Heart right ventricle (tissue), 16 donors: ENCODE data around the gene RHBDL2. TPM values are rescaled to one million over a fixed set of nuclear protein-coding genes. Genes with fewer than 3 reads are reported as not detected.
"Not testable (repeated sequence)": the region's sequence is repeated elsewhere in the genome, so short reads cannot be mapped to it uniquely, and the experiment has no call there.

ENCODE experiments used
- ATAC-seq, 8 donors: fragments of 200-7000 bp; cut with Tn5 transposase; one replicate each; pipeline ENCODE4 v1.9.1; 2020; ENCODE audit warnings: mild to moderate bottlenecking in 8 of 8, moderate library complexity in 8 of 8, moderate number of reproducible peaks in 1 of 8
- DNase-seq, 2 donors: peaks; one replicate each; pipeline ENCODE4 v3.0.0-alpha.2; 2020
- H3K27ac ChIP-seq, 10 donors: fragments of 200-600 bp; sonication (generic) in 2 of 10; one replicate each; pipeline versions ENCODE4 v1.5.0 to v1.8.0; 2020 to 2022; ENCODE audit warnings: mild to moderate bottlenecking in 3 of 10
- H3K27me3 ChIP-seq, 7 donors: fragments of 200-600 bp; one replicate each; pipeline ENCODE4 v1.8.0; 2021 to 2022; ENCODE audit warnings: mild to moderate bottlenecking in 2 of 7
- H3K36me3 ChIP-seq, 9 donors: fragments of 200-600 bp; sonication (generic) in 1 of 9; one replicate each; pipeline versions ENCODE4 v1.5.0 to v1.8.0; 2020 to 2022; ENCODE audit warnings: mild to moderate bottlenecking in 2 of 9
- H3K4me1 ChIP-seq, 9 donors: fragments of 200-600 bp; sonication (generic) in 1 of 9; one replicate each; pipeline versions ENCODE4 v1.5.0 to v1.8.0; 2020 to 2022; ENCODE audit warnings: mild to moderate bottlenecking in 4 of 9
- H3K4me3 ChIP-seq, 10 donors: fragments of 200-600 bp; sonication (generic) in 2 of 10; one replicate each; pipeline versions ENCODE4 v1.5.0 to v1.8.0; 2020 to 2022; ENCODE audit warnings: mild to moderate bottlenecking in 7 of 10, moderate library complexity in 2 of 10
- H3K9me3 ChIP-seq, 11 donors: fragments of 200-600 bp in 10 of 11; sonication (generic) in 2 of 11; one replicate each; pipeline versions ENCODE4 v1.5.0 to v1.8.0; 2013 to 2022; ENCODE audit warnings: mild to moderate bottlenecking in 2 of 11, control low read depth in 1 of 11, moderate library complexity in 1 of 11
- WGBS, 2 donors: extraction: QIAGEN DNeasy Blood & Tissue Kit; methylation state at CpG; one replicate each; pipeline ENCODE4 v1.1.7; 2013; ENCODE audit warnings: inconsistent platforms in 1 of 2; 5-methylcytosine and 5-hydroxymethylcytosine counted together
- intact Hi-C, 10 donors: fragments of 100-400 bp; cut with DNase I; formaldehyde crosslinking; loops; one replicate each; pipeline versions ENCODE4 v1.11.1 to v1.14.2; 2022
- polyA plus RNA-seq, 2 donors: library from polyadenylated mRNA; stranded (reverse); fragments of 200-250 nt; gene quantifications; one replicate each; pipeline ENCODE4 v1.2.3, GENCODE V29; 2013
- total RNA-seq, 10 donors: library from RNA; stranded (reverse); fragmentation: NEBNext Ultra II Directional in 3 of 10; extraction: Animal tissue kit (Norgen Biotek cat#: 25700) in 3 of 10; gene quantifications; one replicate each; pipeline versions ENCODE4 v1.2.1 to v1.2.4, GENCODE V29; 2021 to 2023
- TF ChIP-seq, protein P1 (sequence below), 9 donors: fragments of 200-600 bp; sonication (generic) in 2 of 9; IDR thresholded peaks; one replicate each; pipeline versions ENCODE4 v1.5.0 to v1.8.0; 2021 to 2022; ENCODE audit warnings: antibody characterized with exemption in 9 of 9, mild to moderate bottlenecking in 5 of 9, moderate library complexity in 1 of 9
- donor health status: Arrhythmogenic right ventricular cardiomyopathy.
- donor health status: ischemic (EF 13 %, LVEDD 7.1; RV severe dilation, severe dysfunction).
- donor health status: healthy with polysubstance abuse.
- donor health status: DM: no; HTN: yes; CAD: no.
- donor health status: DM: no; HTN: no; CAD: no.
- donor health status: ischemic (EF 25% LVEDD 6.9; RV normal size, moderate dysfunction).
- donor health status: ischemic (EF 25% LVEDD 5.7; RV mildly dilated, moderate dysfunction).
- donor health status: healthy.
- donor health status: DM: yes; HTN: yes; CAD: no.
- donor health status: Ischemic cardiomyopathy.
- donor health status: ischemic (EF 35%, LVEDD 5.7; RV mildly dilated, moderate dysfunction).
- donor health status: nonischemic (EF 11% LVEDD 7.7; RV severe dilation, severe dysfunction).
- donor health status: DM: yes; HTN: yes; CAD: no.
- donor health status: PGD.
- donor health status: ischemic (EF 29% LVEDD 5.4; RV normal size, mild dysfunction).
- donor health status: nonischemic (EF 23%, LVEDD 6.1; RV moderate dilation, normal function).

RHBDL2 gene
- total and polyA plus RNA-seq, 12 donors: 0.11 to 0.51 (median 0.34) TPM; not detected in 8

DNA sequence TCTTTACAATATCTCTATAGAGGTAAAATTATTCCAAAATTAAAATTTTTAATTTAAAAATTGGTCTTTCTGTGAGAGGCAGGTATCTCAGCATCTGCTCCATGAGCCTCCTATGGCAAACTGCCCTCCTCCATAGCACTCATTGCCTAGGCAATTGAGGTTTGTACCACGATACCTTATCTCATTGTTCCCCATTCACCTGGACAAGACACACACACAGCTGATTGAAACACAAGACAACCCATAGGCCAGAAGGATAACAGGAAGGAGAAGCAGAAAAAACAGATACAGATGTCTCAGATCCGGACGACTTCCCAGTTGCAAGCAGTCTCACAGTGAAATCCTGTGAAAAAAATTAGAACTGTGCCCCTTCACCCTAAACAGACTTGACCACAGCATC lies 24.3 kb downstream of the RHBDL2 start:
- peaks cover 0 to 13% (median 0%) of the 10 kb centered on the region in 9 donors for H3K36me3 ChIP-seq
- H3K4me1 ChIP-seq: no peaks in the 10 kb centered on the region
- no peak for ATAC-seq
- no peak overlapping the region for H3K27ac ChIP-seq
- DNase-seq: no peak
- TF ChIP-seq, protein P1, sequence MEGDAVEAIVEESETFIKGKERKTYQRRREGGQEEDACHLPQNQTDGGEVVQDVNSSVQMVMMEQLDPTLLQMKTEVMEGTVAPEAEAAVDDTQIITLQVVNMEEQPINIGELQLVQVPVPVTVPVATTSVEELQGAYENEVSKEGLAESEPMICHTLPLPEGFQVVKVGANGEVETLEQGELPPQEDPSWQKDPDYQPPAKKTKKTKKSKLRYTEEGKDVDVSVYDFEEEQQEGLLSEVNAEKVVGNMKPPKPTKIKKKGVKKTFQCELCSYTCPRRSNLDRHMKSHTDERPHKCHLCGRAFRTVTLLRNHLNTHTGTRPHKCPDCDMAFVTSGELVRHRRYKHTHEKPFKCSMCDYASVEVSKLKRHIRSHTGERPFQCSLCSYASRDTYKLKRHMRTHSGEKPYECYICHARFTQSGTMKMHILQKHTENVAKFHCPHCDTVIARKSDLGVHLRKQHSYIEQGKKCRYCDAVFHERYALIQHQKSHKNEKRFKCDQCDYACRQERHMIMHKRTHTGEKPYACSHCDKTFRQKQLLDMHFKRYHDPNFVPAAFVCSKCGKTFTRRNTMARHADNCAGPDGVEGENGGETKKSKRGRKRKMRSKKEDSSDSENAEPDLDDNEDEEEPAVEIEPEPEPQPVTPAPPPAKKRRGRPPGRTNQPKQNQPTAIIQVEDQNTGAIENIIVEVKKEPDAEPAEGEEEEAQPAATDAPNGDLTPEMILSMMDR (IDR thresholded peaks at IDR 0.05): no peak
- 90 to 92% methylated on average over 3 of the region's 3 CpGs for WGBS, 2 donors
- H3K4me3 ChIP-seq: no peak overlapping the region
- H3K9me3 ChIP-seq: no peaks in the 10 kb centered on the region
- no peaks in the 10 kb centered on the region for H3K27me3 ChIP-seq
- intact Hi-C loops: loop anchor here in 1 of 10 donors (10.0 kb wide), 1 partner anchor 177 kb away; no protein-coding TSS in a partner anchor

GRCh38 chr1:38915352-38915948 lies 26.2 kb downstream of the RHBDL2 start:
- TF ChIP-seq, protein P1 (IDR thresholded peaks at IDR 0.05): no peak
- Histone ChIP-seq H3K4me3 (no peak overlapping the region), H3K4me1 (no peaks in the 10 kb centered on the region), H3K36me3 (peaks cover 0 to 13% (median 0%) of the 10 kb centered on the region in 9 donors), H3K27me3 (no peaks in the 10 kb centered on the region), H3K9me3 (no peaks in the 10 kb centered on the region), H3K27ac (no peak overlapping the region)
- no peak for ATAC-seq
- WGBS, 2 donors: 52% methylated on average over 3 of the region's 3 CpGs
- intact Hi-C loops: loop anchor here in 1 of 10 donors (10.0 kb wide), 1 partner anchor 179 kb away; no protein-coding TSS in a partner anchor
- DNase-seq: no peak

DNA sequence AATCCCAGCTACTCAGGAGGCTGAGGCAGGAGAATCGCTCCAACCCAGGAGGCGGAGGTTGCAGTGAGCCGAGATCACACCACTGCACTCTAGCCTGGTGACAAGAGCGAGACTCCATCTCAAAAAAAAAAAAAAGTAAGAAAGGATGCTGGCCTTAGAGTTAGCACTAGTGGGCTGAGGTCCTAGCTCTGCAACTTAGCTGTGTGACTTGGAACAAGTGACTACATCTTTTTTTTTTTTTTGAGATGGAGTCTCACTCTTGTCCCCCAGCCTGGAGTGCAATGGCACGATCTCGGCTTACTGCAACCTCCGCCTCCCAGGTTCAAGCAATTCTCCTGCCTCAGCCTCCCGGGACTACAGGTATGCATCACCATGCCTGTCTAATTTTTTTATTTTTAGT lies 26.7 kb downstream of the RHBDL2 start:
- H3K27me3 ChIP-seq, H3K27ac ChIP-seq, ATAC-seq, H3K9me3 ChIP-seq, H3K4me1 ChIP-seq, DNase-seq, H3K4me3 ChIP-seq: not testable (repeated sequence)
- peaks cover 0 to 13% (median 0%) of the 10 kb centered on the region in 9 donors for H3K36me3 ChIP-seq
- intact Hi-C loops: loop anchor here in 1 of 10 donors (10.0 kb wide), 1 partner anchor 180 kb away; no protein-coding TSS in a partner anchor
- WGBS, 2 donors: 97% methylated on average over 8 of the region's 8 CpGs

GRCh38 chr1:38908821-38909220 lies 32.8 kb downstream of the RHBDL2 start:
- TF ChIP-seq, protein P1 (IDR thresholded peaks at IDR 0.05): no peak
- DNase-seq: no peak

DNA sequence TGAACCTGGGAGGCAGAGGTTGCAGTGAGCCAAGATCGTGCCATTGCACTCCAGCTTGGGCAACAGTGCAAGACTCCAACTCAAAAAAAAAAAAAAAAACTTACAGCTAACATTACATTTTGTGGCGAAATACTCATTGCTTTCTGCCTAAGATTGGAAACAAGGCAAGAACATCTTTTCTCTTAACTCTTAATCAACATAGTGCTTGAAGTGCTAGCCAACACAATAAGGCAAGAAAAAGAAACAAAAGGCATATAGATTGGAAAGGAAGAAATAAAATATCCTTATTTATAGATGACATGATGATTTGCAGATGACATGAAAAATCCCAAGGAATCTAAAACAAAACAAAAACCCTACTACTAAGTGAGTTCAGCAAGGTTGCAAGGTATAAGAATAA lies 35.6 kb downstream of the RHBDL2 start:
- H3K27me3 ChIP-seq: no peaks in the 10 kb centered on the region
- no peak overlapping the region for H3K4me3 ChIP-seq
- H3K9me3 ChIP-seq: peaks cover 0 to 19% (median 8%) of the 10 kb centered on the region in 11 donors
- ATAC-seq: no peak
- H3K27ac ChIP-seq: no peak overlapping the region
- TF ChIP-seq, protein P1 (IDR thresholded peaks at IDR 0.05): no peak
- intact Hi-C loops: no loop called here
- 71 to 95% methylated on average over 2 of the region's 2 CpGs for whole genome bisulfite sequencing, 2 donors
- no peak for DNase-seq
- no peaks in the 10 kb centered on the region for H3K36me3 ChIP-seq
- no peaks in the 10 kb centered on the region for H3K4me1 ChIP-seq

More at GRCh38 chr1:38908821-38909220, 32.8 kb downstream of the RHBDL2 start:
- intact Hi-C loops: no loop called here
- Histone ChIP-seq H3K4me3 (no peak overlapping the region), H3K4me1 (no peaks in the 10 kb centered on the region), H3K27ac (no peak overlapping the region), H3K9me3 (peaks cover 0 to 19% (median 8%) of the 10 kb centered on the region in 11 donors), H3K36me3 (no peaks in the 10 kb centered on the region), H3K27me3 (no peaks in the 10 kb centered on the region)
- no peak for ATAC-seq
- 75 to 80% methylated on average over 13 of the region's 13 CpGs for WGBS, 2 donors
